GM20431 (cell line): ENCODE data around the gene ITGB1BP1.
"Not testable (repeated sequence)": the region's sequence is repeated elsewhere in the genome, so short reads cannot be mapped to it uniquely, and the experiment has no call there.

Experiments used
- in situ Hi-C: fragments of 300-500 bp; cut with MseI, MboI; formaldehyde crosslinking; loops from one replicate; pipeline ENCODE4 v1.15.0; 2020; ENCODE audit warnings: low sequenced_read_pairs; ENCODE audit not compliant: unreplicated experiment

Gene ITGB1BP1

GRCh38 chr2:9401646-9402371 lies 21.5 kb downstream of the ITGB1BP1 start:
- in situ Hi-C loops = no loop called here

- in situ Hi-C loops = no loop called here
Observed at GRCh38 chr2:9401059-9401547, 22.2 kb downstream of the ITGB1BP1 start.

- in situ Hi-C loops = no loop called here
Observed at GRCh38 chr2:9400268-9401058, 22.9 kb downstream of the ITGB1BP1 start.

- in situ Hi-C loops = no loop called here
Observed at GRCh38 chr2:9398881-9399780, 24.2 kb downstream of the ITGB1BP1 start.

GRCh38 chr2:9398251-9398650 lies 25.1 kb downstream of the ITGB1BP1 start:
- in situ Hi-C loops = not testable (repeated sequence)

GRCh38 chr2:9397201-9397600 lies 26.1 kb downstream of the ITGB1BP1 start:
- in situ Hi-C loops = no loop called here

GRCh38 chr2:9394816-9395215 lies 28.5 kb downstream of the ITGB1BP1 start:
- in situ Hi-C loops = no loop called here

GRCh38 chr2:9392898-9393765 lies 30.2 kb downstream of the ITGB1BP1 start:
- in situ Hi-C loops = no loop called here

- in situ Hi-C loops = no loop called here
Observed at GRCh38 chr2:9391961-9392720, 31.2 kb downstream of the ITGB1BP1 start.

- in situ Hi-C loops = no loop called here
Observed at GRCh38 chr2:9390991-9391390, 32.3 kb downstream of the ITGB1BP1 start.

- in situ Hi-C loops = no loop called here
Observed at GRCh38 chr2:9390151-9390850, 33.0 kb downstream of the ITGB1BP1 start.

GRCh38 chr2:9388950-9389911 lies 34.1 kb downstream of the ITGB1BP1 start:
- in situ Hi-C loops = no loop called here

- in situ Hi-C loops = no loop called here
Observed at GRCh38 chr2:9388199-9388681, 35.1 kb downstream of the ITGB1BP1 start.

GRCh38 chr2:9385841-9386240 lies 37.5 kb downstream of the ITGB1BP1 start:
- in situ Hi-C loops = no loop called here

- in situ Hi-C loops = no loop called here
Observed at GRCh38 chr2:9384521-9384920, 38.8 kb downstream of the ITGB1BP1 start.

GRCh38 chr2:9382604-9383235 lies 40.6 kb downstream of the ITGB1BP1 start:
- in situ Hi-C loops = no loop called here
